ENCODE results near the gene SCARB1.

DNA sequence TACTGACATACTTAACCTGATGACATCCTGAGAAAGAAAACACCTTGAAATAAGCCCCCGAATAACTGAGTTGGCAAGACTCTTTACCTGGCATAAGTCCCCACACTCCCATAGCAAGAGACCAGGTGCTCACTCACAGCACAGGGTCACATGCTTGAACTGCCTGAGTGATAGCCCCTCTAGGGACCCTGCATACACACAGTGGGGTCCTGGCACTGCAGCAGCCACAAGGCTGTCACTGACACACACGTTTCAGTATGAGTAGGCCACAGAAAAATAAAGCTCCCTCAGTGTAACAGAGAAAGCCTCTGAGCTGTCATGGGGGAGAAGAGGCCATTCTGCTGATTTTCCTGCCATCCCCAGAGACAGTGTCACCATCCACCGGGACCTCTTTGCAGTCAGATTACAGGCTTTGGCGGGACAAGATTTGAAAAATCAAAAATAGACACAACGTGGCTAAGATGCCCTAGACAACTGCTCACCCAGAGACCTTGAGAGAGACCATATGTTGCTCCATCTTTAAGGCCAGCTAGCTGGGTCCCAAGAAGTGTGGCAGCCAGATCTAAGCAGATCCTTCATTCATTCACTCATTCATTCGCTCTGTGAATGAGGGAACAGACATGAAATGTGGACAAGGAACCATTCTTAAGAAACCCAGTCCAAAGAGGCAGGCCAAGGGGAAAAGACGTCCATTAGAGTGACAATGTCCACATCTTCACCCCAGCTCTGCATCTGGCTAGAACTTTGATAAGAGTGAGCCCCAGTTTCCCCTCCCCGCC, 1.6 kb downstream of the SCARB1 start:
- TF ChIP-seq, protein P1, sequence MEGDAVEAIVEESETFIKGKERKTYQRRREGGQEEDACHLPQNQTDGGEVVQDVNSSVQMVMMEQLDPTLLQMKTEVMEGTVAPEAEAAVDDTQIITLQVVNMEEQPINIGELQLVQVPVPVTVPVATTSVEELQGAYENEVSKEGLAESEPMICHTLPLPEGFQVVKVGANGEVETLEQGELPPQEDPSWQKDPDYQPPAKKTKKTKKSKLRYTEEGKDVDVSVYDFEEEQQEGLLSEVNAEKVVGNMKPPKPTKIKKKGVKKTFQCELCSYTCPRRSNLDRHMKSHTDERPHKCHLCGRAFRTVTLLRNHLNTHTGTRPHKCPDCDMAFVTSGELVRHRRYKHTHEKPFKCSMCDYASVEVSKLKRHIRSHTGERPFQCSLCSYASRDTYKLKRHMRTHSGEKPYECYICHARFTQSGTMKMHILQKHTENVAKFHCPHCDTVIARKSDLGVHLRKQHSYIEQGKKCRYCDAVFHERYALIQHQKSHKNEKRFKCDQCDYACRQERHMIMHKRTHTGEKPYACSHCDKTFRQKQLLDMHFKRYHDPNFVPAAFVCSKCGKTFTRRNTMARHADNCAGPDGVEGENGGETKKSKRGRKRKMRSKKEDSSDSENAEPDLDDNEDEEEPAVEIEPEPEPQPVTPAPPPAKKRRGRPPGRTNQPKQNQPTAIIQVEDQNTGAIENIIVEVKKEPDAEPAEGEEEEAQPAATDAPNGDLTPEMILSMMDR (IDR thresholded peaks at IDR 0.05): no peak
- no peak for TF ChIP-seq ZFX (IDR thresholded peaks at IDR 0.05; ENCODE audit: borderline replicate concordance)

All from 22Rv1 (cell line).